Cardiac septum (tissue), 1 donor: ENCODE data around the gene FUCA2. TPM values are rescaled to one million over a fixed set of nuclear protein-coding genes. Genes with fewer than 3 reads are reported as not detected.
"Not testable (repeated sequence)": the region's sequence is repeated elsewhere in the genome, so short reads cannot be mapped to it uniquely, and the experiment has no call there.

Experiments
- DNase-seq: peaks from one replicate; pipeline ENCODE4 v3.0.0-alpha.2; 2020; ENCODE audit warnings: low spot score
- intact Hi-C: fragments of 100-400 bp; cut with DNase I; formaldehyde crosslinking; loops from one replicate; pipeline ENCODE4 v1.14.0; 2022
- total RNA-seq: library from RNA; stranded (reverse); fragmentation: NEBNext Ultra II Directional; extraction: Animal tissue kit (Norgen Biotek cat#: 25700); gene quantifications from one replicate; pipeline ENCODE4 v1.2.1, GENCODE V29; 2021
- donor health status: DM: no; HTN: no; CAD: no.

Gene FUCA2
- total RNA-seq, 1 donor from 2014 or later = 37.8 TPM

DNA sequence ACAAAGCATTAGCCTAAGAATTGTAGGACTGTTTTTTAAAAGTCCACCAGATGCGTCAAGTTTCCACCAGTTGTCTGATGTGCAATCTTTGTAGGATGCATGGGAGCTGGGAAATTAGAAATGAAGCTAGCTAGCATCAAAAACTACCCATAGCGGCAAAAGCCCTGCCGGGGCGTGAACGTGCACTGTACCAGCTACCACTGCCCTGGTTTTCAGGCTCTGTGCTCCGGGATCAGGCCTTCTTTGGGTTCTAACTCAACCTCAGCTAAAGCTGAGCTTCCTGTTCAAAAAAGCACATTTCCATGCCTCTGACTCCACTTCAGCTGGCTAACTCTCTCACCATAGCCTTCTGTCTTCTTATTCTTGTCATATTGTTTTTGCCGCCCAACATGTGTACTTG lies 26.9 kb upstream of the FUCA2 start:
- no peak for DNase-seq
- intact Hi-C loops = no loop called here

DNA sequence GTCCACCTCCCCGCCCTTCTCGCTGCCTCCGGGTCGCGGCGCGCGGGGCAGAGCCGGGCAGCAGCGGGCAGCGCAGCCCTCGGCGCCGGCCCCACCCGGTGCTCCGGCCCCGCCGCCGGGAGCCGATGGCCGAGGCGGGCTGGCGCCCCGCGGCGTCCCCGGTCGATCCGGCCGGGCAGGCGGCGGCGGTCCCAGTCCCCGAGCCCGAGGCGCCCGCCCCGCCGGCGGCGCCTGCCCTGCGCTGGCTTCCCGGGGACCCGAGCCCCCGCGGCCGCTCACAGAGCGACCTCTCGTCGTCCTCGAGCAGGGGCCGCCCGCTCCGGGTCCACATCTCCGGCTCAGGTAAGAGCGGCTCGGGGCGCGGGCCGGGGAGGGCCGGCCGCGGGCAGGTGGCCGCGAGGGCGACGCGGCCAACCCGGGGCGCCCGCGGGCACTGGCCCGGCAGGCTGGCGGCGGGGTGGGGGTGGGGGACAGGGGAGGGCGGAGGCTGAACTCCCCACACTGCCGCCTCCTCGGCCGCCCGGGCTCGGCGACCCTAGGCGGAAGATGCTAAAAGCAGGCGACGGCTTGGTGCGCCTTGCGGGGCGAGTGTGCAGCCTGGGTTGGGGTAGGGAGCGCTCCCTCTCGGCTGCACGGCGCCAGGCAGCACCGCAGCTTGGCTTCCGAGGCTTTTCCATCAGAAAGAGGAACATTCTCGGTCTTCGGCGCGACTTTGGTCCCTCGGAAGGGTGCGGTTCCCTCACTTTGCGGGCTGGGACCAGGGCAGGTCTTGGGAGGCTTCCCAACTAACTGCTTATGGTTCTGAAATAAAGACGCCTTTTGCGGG lies 25.6 kb upstream of the FUCA2 start:
- DNase-seq = peak; percentile 85
- intact Hi-C loops = loop anchor here (2.0 kb wide), 1 partner anchor 26 kb away; the partner anchor contains the start of gene FUCA2

DNA sequence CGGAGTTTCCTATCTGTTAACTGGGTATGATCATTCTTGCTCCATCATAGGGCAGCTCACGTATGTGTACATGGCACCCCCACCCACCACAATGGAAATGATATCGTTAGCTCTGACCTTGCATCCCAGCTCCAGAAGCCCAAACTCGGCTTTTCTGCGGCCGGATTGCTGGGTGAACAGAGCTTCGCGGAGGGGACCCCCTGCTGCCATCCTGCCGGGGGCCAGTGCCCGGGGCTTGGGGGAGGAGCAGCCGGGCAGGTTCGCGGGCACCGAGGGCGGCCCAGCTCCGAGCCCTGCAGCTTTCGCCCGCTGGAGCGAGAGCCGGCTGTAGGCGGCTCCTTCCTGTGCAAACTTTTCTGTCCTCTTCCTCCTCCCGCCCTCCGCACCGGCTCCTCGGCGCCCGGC lies 24.9 kb upstream of the FUCA2 start:
- DNase-seq = peak; percentile 86
- intact Hi-C loops = loop anchor here (2.0 kb wide), 1 partner anchor 26 kb away; the partner anchor contains the start of gene FUCA2

DNA sequence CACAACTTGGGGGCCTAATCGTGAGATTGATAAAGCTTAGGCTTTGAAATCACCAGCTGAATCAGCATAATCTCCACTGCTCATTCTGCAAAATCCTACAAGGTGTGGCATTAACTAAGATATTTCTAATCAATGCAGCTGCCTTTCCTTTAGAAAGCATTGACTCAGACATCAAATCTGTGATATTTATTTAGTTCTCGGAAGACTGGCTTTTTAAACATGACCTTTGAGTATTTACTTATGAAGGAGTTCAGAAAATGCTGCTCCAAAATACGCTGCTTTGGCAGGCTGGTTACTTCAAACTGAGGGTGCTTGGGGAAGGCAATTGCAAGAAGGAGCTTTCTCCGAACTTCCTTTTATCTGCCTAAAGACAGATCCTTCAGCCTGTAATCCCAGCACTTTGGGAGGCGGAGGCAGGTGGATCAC lies 23.7 kb upstream of the FUCA2 start:
- intact Hi-C loops = no loop called here
- no peak for DNase-seq

DNA sequence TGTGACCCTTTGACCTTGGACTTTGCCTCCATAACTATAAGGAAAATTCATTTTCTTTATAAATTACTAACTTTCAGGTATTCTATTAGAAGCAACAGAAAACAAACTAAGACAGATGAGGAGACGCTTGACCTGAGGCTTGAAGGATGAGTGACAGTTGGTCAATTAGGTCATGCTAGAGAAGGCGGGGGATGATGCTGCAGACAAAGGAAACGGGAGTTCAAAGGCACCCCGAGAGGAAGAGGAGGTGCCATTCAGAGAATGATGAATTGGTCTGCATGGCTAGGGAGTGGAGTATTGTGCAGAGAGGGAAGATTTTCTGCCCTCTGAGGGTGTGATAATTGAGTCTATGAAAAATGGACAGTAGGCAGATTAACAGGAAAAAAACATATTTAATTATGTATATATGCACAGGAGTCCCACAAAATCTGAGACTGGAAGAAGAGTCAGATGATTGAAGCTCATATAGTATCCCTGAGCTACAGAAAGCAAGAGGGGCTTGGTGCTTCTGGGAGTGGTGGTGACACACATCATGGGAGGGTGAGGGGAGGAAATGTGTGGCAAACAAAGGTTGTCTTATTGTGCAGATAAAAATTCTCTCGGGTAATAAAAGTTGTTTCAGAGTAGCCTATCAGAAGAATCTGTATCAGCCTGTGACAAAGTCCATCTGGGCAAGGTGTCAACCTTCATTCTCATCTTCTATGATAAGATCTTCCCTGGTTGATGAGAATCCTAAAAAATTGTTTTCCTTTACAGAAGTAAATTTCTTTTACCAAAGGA lies 20.4 kb upstream of the FUCA2 start:
- intact Hi-C loops = no loop called here
- no peak for DNase-seq

DNA sequence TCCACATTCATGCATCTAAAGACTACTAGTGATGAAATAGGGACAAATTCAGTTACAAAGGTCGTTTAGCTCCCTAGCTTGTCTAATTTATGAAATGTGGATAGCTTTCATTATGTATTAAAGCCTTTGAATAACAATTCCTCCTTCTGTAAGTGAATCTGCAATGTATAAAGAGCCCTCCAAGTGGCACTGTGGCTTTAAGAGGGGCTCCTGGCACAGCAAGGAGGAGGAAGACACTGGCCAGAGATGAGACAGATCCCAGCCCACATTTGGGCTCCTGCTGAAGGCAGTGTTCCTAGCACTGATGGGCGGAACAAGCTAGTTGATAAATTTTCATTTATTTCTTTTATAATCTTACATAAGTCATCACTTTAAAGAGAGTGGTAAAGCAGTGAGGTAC lies 17.6 kb upstream of the FUCA2 start:
- intact Hi-C loops = no loop called here
- DNase-seq = no peak

DNA sequence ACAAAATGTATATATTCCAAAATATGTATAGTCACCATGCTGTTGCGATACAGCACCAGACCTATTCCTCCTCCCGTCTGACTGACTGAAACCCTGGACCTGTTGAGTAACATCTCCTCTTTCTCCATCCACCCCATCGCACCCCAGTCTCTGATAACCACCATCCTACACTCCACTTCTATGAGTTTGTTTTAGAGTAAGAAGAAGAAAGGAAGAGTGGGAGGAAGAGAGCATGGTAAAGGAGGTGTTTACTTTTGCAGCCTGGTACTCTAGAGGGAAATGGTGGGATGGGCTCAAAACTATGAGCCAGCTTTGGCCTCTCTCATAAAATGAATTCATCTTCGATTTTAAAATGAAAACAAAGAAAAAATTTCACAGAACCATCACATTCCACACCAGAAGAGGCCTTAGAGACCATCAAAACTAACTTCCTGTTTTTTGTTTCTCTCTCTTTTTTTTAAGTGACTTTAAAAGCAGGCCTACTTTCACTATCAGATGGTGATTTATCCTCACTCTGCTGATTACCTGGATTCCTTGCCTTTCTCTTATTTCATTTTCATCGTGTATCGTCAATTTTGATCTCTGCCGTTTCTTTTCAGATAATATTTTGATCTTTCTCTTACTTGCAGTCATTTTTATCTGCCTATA lies 16.8 kb upstream of the FUCA2 start:
- intact Hi-C loops = no loop called here
- DNase-seq = no peak

DNA sequence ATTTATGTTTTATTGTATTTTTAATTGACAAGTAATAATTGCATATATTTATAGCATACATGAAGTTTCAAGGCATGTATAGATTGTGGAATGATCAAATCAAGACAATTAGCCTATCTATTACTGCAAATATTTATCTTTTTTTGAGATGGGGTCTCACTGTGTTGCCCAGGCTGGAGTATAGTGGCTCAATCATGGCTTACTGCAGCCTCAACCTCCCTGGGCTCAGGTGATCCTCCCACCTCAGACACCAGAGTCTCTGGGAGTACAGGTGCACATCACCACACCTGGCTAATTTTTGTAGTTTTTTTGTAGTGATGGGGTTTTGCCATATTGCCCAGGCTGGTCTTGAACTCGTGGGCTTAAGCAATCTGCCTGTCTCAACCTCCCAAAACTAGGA lies 16.2 kb upstream of the FUCA2 start:
- intact Hi-C loops = no loop called here
- DNase-seq = no peak

DNA sequence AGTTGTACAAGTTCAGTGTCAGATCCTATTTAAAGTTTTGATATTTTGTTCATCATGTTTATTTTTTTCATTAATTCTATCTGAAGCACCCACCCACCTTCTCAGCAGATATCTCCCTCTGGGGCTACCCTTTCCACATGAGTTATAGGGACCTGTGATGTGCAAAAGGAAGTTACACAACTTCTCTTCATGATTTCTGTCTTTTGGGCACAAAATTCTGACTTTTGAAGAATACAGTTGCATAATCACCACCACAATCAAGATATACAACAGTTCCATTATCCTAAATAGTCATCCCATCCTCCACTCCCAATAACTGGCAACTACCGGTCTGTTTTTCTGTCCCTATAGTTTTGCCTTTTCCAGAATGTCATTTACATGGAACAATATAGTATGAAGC lies 13.8 kb upstream of the FUCA2 start:
- intact Hi-C loops = no loop called here
- DNase-seq = no peak

DNA sequence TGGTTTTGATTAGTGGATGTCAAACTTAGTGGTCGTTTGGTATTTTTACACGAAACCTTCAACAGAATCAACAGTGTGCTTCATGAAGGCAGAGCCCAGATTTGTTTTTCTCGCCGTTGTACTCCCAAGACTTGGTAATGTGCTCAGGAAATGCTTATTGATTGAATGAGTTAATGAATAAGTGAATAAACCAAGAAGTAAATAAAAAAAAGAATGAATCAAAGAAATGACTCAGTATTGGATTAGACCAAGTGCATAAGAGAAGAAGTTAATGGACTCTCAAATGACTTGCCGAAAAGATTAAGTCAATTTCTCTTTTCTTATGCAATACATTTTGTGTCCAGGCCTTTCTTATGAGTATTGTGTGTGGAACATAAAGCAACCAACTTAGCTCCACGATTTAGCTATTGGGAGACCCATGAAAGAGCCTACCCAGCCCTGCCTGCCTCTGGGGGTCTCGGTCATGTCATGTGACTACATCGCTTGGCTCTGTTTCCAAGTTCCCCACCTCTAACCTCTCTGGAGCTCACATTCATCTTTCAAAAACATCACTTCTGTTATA lies 10.6 kb upstream of the FUCA2 start:
- intact Hi-C loops = no loop called here
- DNase-seq = no peak

DNA sequence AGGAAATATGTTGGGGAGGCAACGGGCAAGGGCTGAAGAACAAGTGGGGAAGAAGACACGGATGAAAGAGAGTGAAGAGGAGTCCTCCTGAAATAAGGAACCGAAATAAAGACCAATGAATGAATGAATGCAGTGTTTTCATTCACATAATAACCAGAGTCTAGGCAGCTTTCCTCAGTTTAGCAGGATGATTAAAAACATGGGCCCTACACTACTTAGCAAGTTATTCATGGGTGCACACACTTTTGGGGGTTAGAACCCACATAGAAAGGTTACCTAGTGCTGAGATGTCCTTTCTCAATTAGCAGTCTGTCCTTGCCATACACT lies 5.9 kb upstream of the FUCA2 start:
- intact Hi-C loops = no loop called here
- no peak for DNase-seq

DNA sequence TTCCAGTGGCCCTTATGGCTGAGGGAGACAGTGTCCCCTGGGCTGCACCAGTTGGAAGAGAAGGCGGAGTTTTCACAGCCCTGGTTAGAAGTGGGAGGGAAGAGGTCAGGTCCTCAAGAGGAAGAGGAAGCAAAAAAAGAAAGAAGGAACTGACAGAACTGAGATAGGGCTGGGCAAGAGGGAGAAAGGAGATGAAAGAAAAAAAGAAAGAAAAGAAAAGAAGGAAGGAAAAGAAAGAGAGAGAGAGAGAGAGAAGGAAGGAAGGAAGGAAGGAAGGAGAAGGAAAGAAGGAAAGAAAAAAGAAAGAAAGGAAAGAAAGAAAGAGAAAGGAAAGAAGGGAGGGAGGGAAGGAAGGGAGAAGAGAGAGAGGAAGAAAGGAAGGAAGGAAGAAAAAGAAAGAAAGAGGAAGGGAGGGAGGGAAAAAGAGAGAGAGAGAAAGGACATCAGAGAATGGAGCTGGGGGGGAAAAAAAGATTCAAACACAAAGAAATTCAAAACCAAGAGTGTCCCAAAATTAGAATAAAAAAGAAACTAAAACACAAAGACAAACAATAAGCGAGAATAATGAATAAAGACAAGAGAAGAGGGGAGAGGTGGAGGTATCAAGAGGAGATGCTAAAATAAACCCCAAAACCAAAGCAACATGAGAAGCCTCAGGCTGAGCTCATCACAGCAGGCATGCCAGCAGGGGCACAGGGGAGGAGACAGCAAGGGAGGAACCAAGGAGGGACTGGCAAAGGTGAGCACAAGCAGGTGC lies 5.3 kb upstream of the FUCA2 start:
- intact Hi-C loops = no loop called here
- no peak for DNase-seq

DNA sequence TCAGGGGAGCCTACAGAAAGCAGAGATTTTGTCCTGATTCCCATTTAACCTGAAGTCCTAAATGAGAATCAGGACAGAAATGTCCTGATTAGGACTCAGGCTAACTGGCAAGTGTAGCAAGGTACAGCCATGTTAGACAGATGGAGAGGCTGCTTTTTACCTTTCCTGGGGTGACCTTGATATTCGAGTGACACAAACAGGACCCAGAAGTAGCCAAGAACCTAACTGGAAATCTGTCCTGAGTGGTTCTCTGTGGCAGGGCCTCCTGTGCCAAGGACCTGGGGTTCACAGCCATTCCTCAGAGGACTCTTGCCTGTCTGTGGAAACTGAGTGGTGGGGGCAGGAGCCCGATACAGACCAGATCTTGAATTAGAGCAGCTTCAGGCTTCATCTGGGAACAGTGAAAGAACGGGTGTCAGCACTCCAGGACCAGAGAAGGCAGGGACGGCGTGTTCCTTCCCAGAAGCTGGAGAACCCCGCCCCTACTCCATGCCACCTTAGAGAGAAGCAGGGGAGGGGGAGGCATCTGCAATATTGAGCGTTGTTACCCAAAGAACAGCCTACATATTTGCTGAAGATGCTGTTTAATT lies 4.3 kb upstream of the FUCA2 start:
- intact Hi-C loops = no loop called here
- no peak for DNase-seq

DNA sequence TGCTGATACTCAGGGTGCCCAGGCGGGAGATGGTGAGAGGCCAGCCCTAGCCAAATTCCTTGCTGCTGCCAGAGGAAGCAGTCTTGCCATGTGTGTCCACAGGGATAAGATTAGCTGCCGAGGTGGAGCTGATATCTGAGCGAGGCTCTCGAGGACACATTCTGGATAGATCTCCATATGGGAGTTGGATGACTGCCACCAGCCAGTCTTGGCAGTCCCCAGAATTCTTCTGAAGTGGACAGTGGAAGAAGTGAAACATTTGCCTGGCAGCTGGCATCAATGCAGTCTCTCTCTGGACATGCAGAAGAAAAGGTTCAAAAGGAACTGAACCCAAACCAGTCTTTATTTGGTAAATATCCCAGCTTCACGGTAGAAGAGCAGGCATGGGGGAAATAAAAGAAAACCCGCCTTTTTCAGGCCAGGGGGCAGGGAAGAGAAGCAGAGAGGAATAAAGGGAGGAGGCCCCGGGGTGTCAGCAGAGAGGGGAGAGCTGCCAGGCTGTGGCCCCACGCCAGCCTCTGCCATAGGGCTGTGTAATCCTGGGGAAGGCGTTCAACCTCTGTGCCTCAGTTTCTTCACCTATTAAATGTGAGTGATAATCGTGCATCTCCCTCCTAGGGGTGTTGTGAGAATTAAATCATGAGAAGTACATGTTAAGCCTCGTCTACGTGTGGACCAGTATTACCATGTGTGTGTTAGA lies 3.7 kb upstream of the FUCA2 start:
- DNase-seq = peak; percentile 82
- intact Hi-C loops = no loop called here

DNA sequence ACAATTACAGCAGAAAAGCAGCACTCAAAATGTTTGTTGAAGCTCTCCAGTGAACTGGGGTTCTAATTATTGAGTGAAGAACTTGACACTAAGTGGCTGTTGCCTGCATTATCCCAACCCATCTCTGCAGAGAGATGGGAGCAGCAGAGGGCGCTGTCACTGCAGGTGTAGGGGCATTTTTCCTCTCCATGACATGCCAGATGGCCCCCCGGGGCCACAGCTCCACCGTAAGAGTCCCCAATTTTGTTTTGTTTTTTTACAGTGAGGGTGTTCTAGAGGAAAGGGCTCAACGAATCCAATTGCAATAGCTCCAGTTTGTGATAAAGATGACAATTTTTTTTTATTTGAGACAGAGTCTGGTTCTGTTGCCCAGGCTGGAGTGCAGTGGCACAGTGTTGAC lies 1.9 kb upstream of the FUCA2 start:
- no peak for DNase-seq
- intact Hi-C loops = loop anchor here (5.0 kb wide), 2 partner anchors 49 to 61 kb away; partner anchors contain the start of genes ADAT2 and PEX3

DNA sequence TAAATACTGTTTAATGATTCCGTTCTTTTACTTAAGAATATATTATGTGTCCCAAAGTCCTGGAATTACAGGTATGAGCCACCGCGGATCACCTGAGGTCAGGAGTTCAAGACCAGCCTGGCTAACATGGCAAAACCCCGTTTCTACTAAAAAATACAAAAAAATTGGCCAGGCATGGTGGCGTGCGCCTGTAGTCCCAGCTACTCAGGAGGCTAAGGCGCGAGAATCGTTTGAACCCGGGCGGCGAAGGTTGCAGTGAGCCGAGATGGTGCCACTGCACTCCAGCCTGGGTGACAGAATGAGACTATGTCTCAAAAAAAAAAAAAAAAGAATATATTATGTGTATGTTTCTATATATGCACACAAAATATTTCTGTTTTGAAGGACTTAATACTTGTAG lies 1.2 kb downstream of the FUCA2 start:
- intact Hi-C loops = loop anchor here (2.0 to 5.0 kb wide), 3 partner anchors 26 to 58 kb away; partner anchors contain the start of genes ADAT2 and PEX3

DNA sequence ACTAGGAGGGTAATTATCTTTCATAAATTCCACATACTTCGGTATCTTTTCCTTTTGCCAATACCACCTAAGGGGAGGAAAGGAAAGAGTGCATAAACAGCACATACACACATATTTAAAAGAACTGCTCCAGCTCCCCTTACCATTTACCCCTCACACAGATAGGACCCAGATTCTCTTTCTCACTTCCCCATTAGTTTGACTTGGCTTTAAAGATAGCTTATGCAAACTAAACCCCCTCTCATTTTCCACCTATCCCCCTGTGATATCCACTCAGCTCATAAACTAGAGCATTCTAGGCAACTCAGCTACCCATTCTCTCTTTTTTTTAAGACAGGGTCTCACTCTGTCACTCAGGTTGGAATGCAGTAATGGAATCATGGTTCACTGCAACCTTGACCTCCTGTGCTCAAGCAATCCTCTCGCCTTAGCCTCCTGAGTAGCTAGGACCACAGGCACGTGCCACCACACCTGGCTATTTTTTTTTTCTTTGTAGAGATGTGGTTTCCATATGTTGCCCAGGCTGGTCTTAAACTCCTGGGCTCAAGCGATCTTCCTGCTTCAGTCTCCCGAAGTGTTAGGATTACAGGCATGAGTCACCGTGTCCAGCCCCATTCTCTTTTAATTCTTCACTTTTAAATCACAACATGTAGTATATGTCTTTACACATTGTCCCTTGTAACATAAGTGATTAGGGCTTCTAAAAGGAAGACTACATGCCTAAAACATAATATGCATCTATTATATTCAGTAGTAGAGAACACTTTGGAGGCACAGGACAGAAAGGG lies 4.0 kb downstream of the FUCA2 start:
- intact Hi-C loops = no loop called here
- DNase-seq = no peak

More for the DNA sequence above, 1.2 kb downstream of the FUCA2 start:
- DNase-seq = not testable (repeated sequence)

DNA sequence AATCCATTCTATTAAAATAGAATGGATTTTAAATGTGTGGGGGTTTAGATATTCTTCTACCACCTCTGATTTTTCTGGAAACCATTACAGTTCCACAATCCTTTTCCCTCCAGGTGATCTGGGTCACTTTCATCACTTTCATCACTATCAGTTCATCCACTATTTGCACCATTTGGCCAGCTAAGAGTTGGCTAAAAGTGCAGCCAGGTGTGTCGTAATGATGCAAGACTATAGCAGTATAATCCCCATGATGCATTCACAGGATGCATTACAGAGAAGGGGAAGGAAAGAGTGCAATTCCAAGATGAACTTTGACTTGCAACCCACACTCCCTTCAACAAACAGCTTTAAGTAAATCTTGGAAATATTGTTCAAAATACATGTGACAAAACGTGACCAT lies 4.9 kb downstream of the FUCA2 start:
- DNase-seq = no peak
- intact Hi-C loops = no loop called here
